ENCODE results near the gene ADIPOR2.
A peak's percentile ranks its signal among the peaks of the same experiment; 100 is the strongest.

Gene ADIPOR2

GRCh38 chr12:1832801-1833595, 142.1 kb downstream of the ADIPOR2 start:
- DNase-seq = no peak

DNA sequence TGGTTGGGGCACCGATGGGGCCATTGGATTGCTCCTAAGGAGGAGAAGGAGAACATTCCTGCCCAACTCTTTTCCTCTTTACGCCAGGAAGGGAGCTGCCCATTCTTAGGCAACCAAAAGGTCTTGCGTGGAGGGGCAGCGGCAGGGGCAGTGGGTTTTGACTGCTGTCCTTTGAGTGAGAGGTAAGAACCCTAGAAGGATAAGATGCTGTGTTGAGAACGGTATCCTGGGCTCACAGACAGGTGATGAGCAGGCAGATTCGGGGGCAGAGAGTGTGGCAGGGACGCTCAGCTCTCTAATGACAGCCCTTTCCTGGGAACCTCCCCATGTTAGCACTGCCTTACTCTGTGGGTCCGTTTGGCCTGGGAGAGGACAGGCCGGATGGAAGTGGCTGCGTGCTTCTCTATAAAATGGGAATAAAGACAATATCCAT, 142.7 kb downstream of the ADIPOR2 start:
- no peak for DNase-seq

DNA sequence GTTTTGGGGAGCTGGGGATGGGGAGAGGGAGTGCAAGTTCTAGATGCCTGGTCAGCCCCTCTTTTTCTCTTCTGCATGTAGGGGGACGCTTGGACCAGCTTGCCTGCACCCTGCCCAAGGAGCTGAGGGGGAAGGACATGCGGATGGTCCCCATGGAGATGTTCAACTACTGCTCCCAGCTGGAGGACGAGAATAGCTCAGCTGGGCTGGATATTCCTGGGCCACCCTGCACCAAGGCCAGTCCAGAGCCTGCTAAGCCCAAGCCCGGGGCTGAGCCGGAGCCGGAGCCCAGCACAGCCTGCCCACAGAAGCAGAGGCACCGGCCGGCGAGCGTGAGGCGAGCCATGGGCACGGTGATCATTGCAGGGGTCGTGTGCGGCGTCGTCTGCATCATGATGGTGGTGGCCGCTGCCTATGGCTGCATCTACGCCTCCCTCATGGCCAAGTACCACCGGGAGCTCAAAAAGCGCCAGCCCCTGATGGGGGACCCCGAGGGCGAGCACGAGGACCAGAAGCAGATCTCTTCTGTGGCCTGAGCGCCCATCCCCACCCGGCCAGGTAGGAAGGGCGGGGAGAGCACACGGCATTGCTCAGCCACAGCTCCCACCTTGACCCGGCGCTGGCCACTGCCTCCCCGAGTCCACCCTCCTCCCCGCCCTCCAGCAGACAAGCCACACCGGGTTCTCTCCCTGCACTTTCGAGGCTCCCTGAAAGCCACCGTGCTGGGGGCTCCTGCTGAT, 143.5 kb downstream of the ADIPOR2 start:
- no peak for DNase-seq

DNA sequence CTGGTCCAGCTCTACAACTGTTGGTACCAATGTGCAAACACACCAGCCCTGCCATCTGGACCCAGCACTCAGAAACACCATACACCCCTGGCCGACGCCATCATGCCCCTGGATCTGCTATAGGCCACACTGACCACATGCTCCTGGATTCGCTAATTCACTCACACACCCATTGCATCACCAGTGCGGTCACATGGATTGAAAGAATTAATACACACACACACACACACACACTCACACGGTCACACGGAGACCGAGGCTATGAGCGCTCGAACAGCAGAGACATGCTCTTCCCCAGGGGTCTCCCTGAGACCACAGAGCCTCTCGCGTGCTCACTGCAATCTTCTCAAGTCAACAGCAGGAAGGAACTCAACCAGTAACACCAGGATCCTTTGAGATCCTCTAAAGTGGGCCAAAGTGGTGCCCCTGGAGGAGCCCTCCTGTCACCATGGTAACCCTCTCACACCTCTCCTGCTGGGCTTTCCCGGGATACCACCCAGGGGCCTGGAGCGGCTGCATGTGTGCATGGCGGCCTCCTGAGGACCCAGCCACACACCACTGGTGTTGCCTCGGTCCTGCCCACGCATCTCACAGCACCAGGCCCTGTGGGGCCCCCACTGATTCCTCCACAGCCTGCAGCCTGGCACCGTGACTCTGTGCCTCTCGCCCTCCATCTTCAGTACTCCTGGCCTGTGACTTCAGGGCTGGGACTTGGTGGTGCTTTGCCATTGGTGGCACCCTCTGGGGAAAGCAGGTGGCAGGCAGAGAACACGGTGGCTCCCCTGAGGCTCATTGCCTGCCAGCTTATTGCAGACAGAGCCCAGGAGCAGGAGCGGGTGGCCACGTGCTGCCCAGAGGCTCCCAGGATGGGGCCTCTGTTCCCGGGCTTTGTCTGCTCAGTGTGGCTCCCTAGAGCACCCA, 144.6 kb downstream of the ADIPOR2 start:
- no peak for DNase-seq

- no peak for DNase-seq
These were observed 145.5 kb downstream of the ADIPOR2 start for GRCh38 chr12:1836241-1836803.

DNA sequence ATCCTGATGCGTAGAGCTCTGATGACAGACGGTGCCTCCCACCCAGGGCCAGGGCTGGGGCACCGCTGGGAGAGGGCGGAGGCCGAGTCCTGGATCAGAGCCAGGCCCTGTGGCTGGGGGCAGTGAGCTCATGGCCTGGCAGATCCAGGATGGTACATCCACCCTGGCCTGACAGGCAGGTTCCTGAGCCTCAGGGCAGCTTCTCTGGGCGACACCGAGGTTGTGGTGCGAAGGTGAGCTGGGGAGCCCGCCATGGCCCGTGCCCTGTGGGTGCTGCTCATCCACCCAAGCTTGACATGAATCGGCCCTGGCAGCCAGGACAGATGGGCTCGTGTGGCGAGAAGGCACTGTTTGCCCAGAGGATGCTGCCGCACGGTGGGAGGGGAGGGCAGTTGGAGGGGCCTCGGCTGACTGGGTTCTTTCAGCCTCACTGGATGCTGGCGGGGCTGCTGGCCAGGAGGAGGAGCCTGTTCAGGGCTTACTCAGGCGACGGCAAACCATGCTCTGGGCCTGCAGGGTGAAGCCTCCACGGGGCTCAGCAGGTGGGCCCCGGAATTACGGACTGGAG, 146.1 kb downstream of the ADIPOR2 start:
- peak; percentile 32 to 46 for DNase-seq

DNA sequence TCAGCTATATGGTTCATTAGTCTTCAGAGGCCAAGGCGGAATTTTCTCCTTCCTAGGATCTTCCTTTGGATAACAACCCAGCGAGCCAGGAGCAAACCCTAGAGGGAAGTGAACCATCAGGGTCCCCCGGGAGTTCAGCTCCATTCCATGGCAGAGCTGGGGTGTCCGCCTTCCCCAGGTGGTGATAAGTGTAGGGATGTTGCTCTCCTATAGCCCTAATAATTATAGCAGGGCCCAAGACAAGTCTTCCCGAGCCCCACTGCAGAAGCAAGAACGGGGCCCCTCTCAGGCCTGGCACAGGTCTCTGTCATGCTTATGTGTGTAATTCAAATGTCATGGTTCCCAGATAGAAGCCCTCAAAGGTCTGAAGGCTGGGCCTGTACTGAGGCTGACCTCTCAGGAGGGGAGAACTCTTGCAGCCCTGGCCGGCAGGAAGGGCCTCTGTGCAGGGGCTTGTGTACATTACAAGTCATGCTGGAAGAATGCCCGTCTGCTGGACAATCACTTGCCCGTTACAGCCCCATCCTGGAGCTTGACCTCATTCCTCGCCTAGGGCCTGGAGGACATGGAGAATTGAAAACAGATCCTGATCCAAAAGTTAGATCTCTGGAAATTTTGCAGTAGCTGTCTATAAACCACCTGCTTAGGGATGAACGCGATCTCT, 146.8 kb downstream of the ADIPOR2 start:
- no peak for DNase-seq

All from cerebellar nuclear complex (tissue), 1 donor.